ENCODE data around the gene PHYKPL.

The PHYKPL gene

GRCh38 chr5:178191661-178192060 is 40.9 kb downstream of the PHYKPL start:
- DNase-seq (ENCODE audit: low read depth, low spot score) = no peak

GRCh38 chr5:178189433-178189832 is 43.2 kb downstream of the PHYKPL start:
- DNase-seq (ENCODE audit: low read depth, low spot score) = no peak

DNA sequence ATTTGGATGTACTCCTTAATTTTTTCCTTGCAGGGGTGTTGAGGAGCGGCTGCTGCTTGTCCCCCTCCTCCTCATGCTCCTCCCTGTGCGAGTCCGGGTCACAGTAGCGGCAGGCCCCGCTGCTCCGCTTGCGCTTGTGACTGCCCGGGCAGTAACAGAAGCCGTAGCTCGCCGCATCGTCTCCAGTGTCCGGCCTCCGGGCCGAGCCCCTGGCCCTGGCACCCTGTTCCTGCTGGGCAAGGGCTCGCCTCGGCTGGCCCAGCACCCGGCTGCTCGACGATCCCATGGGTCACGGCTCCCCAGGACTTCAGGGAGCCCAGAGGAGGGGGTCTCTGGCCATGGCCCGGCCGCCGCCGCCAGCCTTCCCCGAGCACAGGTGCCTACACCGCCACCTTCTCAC is 45.6 kb downstream of the PHYKPL start, which contains the start of gene GMCL2:
TSS of gene GMCL2 (minus strand) at position 358 of the 400 bp plus-strand sequence. CDS start at position 286, 72 bp downstream.
- DNase-seq (ENCODE audit: low read depth, low spot score) = no peak

GRCh38 chr5:178186427-178186826 is 46.2 kb downstream of the PHYKPL start:
- DNase-seq (ENCODE audit: low read depth, low spot score) = no peak

- DNase-seq (ENCODE audit: low read depth, low spot score) = no peak
Measured at GRCh38 chr5:178182158-178182876, 50.3 kb downstream of the PHYKPL start.

DNA sequence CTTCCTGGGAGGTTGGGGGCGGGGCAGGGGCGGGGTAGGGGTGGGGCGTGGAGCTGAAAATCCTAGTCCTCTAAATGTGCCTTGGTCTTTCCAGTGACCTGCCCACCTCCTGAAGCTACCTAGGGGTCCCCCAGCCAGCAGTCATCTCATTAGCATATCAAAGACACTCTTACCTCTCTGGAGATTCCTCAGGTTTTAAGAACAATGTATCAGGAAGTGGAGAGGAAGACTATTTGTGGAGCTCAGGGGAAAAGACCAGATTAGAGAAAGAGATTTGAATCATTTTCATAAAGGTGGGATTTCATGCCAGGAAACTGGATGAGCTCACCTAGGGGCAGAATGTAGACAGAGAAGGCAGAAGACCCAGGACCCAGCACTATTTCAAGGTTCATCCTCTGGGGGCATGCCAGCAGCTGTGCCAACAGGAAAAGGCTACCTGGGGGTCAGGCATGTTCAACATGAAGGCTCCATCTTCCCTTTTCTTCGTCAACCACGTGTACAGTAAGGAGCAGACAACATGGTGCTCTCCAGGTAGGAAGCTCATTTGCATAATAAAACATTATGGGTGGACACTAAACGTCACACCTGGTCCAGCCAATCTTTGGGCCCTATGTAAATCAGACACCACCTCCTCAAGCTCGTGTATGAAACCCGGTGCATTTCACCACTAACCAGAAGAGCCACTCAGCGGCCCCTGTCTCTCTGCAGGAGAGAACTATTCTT is 52.3 kb downstream of the PHYKPL start:
- DNase-seq (ENCODE audit: low read depth, low spot score) = no peak

DNA sequence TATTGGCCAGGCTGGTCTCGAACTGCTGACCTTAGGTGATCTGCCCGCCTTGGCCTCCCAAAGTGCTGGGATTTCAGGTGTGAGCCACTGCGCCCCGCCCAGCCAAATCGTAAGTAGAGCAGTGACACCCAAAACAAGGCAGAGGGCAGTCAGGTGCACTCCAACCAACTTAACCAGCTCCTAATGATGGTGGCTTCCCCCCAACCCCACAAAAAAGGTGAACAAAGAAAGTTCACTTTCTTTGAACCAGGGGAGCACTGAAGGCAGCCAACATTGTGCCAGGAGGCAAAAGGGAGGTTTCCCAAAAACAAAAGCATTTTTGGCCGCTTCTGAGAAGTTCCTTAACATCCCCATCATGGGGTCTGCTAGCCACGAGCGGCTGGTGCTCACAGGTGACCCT is 55.0 kb downstream of the PHYKPL start:
- DNase-seq (ENCODE audit: low read depth, low spot score) = no peak

GRCh38 chr5:178176791-178177190 is 55.8 kb downstream of the PHYKPL start:
- no peak for DNase-seq (ENCODE audit: low read depth, low spot score)

- DNase-seq (ENCODE audit: low read depth, low spot score) = no peak
Measured at GRCh38 chr5:178174456-178174855, 58.1 kb downstream of the PHYKPL start.

- no peak for DNase-seq (ENCODE audit: low read depth, low spot score)
Measured at GRCh38 chr5:178170455-178170854, 62.1 kb downstream of the PHYKPL start.

- DNase-seq (ENCODE audit: low read depth, low spot score) = no peak
Measured at GRCh38 chr5:178165581-178165980, 67.0 kb downstream of the PHYKPL start.

GRCh38 chr5:178163772-178164735 is 68.5 kb downstream of the PHYKPL start:
- DNase-seq (ENCODE audit: low read depth, low spot score) = peak; percentile 85

DNA sequence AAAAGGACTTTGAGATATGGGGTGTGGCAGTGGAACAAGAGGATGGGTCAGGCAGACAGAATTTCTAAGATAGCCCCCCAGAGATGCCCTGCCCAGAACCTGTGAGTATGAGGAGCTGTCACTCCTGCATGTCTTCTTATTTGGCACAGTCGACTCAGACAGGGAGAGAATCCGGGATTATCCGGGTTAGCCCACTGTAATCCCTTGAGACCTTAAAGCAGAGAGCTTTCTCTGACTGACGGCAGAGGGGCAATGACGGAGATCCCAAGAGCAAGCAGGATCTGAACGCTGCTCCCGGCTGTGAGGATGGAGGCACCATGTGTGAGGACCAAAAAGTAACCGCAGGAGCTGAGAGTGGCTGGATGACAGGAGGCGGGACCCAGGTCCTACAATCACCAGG is 70.1 kb downstream of the PHYKPL start:
- DNase-seq (ENCODE audit: low read depth, low spot score) = no peak

GRCh38 chr5:178160176-178160575 is 72.4 kb downstream of the PHYKPL start:
- DNase-seq (ENCODE audit: low read depth, low spot score) = no peak

Measured in activated CD4-positive, CD25-positive, alpha-beta regulatory T cell treated with anti-CD3 and anti-CD28 coated beads, Interleukin-2, amount 50 U/mL, for 16 hours (primary cell).